ENCODE measurements around the gene SH3BP5L. TPM values are rescaled to one million over a fixed set of nuclear protein-coding genes. Genes with fewer than 3 reads are reported as not detected.

Gene SH3BP5L
- total RNA-seq, 4 donors from 2014 or later, result 23.5 to 41.2 (median 29.4) TPM

DNA sequence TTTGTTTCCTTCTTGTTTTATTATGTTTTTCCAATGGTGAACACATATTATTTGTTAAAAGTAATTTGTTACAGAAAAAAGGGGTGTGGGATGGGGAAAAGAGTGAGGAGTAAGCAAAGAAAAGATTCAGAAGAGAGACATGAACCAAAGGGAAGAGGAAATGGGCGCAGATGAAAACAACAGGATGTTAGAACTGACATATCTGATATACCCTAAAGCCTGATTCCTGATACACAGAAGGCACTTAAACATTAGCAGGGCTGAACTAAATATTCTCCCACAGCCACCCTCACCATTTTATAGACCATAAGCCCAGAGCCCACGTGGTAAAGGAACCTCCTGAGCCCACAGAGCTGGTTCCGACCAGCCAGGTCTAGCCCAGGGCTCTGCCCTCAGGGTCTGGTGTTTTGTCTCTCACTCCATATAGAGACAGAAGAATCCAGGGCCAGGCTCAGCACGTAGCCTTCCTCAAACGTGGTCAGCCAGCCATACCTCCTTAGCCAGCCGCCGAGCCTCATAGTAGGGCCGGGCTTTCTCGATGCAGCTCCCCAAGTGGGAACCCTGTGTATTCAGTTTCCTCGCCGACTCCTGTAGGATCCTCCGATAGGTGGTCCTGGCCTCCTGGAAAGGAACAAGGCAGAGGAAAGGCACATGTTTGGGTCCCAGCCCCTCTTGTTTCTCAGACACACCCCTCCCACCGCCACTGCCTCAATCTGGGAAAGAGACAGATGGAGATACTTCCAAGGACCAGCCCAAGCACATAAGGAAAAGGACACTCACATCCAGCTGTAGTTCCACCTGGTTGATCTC is 9.5 kb downstream of the SH3BP5L start:
- Histone ChIP-seq H3K4me1 (peaks cover 17% of the 10 kb centered on the region), H3K27me3 (no peaks in the 10 kb centered on the region), H3K36me3 (peaks cover 71% of the 10 kb centered on the region), H3K27ac (no peak overlapping the region), H3K4me3 (no peak overlapping the region), H3K9me3 (no peaks in the 10 kb centered on the region)
- TF ChIP-seq, protein P1, sequence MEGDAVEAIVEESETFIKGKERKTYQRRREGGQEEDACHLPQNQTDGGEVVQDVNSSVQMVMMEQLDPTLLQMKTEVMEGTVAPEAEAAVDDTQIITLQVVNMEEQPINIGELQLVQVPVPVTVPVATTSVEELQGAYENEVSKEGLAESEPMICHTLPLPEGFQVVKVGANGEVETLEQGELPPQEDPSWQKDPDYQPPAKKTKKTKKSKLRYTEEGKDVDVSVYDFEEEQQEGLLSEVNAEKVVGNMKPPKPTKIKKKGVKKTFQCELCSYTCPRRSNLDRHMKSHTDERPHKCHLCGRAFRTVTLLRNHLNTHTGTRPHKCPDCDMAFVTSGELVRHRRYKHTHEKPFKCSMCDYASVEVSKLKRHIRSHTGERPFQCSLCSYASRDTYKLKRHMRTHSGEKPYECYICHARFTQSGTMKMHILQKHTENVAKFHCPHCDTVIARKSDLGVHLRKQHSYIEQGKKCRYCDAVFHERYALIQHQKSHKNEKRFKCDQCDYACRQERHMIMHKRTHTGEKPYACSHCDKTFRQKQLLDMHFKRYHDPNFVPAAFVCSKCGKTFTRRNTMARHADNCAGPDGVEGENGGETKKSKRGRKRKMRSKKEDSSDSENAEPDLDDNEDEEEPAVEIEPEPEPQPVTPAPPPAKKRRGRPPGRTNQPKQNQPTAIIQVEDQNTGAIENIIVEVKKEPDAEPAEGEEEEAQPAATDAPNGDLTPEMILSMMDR (IDR thresholded peaks at IDR 0.05), result no peak
- TF ChIP-seq POLR2AphosphoS5 (IDR thresholded peaks at IDR 0.05) (no peak), EP300 (IDR thresholded peaks at IDR 0.05) (no peak), POLR2A (IDR thresholded peaks at IDR 0.05) (no peak)
- DNase-seq (ENCODE audit: low spot score in 2 of 2), result peak in 1 of 2 donors; percentile 60
- WGBS, result 89% methylated on average over 13 of the region's 13 CpGs

DNA sequence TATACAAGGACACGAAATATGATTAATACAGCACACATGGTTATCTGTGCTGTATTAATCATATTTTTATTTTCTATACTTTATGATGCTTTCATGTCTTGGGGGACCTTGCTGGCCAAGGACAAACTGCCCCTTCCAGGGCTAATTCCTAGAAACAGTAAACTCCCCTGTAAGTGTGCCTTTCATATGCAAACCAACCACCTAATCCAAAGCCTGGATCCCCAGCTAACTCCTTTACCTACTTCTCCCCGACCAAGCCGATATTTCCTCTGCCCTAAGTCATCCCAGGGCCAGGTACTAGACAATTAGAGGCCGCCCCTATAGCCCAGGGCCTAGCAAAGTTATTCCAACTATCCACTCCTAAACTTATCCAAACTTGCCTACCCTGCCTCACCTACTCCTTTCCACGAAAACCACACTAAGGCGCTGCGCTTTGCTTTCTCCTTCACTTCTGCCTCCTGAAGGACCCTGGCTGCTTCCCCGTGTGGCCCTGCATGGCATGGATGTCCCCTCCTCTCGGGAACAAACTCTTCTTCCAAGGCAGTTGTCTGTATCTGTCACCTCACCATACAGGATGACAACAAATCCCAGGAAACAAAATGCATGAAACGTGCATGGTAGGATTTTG is 10.2 kb downstream of the SH3BP5L start:
- H3K4me1 ChIP-seq, result peaks cover 19% of the 10 kb centered on the region
- H3K4me3 ChIP-seq, result no peak overlapping the region
- no peak overlapping the region for H3K27ac ChIP-seq
- WGBS, result 82% methylated on average over 10 of the region's 10 CpGs
- no peak for TF ChIP-seq POLR2A (IDR thresholded peaks at IDR 0.05)
- TF ChIP-seq, protein P1 (IDR thresholded peaks at IDR 0.05), result no peak
- no peak for TF ChIP-seq POLR2AphosphoS5 (IDR thresholded peaks at IDR 0.05)
- no peak for TF ChIP-seq EP300 (IDR thresholded peaks at IDR 0.05)
- H3K27me3 ChIP-seq, result no peaks in the 10 kb centered on the region
- no peaks in the 10 kb centered on the region for H3K9me3 ChIP-seq
- peak in 1 of 2 donors; percentile 79 for DNase-seq (ENCODE audit: low spot score in 2 of 2)
- H3K36me3 ChIP-seq, result peaks cover 65% of the 10 kb centered on the region

DNA sequence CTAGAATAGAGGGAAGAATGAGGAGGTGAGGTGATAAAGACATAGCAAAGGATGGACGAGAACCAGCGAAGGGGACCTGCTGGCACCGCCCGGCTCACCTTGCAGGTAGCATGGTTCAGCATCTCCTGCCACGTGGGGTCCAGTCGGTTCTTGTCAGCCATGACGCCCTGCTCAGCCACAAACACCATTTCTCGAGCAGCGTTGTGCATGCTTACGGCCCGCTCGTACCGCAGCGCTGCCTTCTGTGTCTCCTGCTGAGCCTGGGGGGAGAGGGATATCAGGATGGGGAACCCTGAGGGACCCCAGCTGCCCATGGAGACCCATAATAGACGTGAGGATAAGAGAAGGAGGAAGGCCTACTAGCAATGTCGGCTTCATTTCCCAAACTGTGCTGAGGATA is 11.4 kb downstream of the SH3BP5L start:
- peak in 1 of 2 donors; percentile 63 for DNase-seq (ENCODE audit: low spot score in 2 of 2)
- Histone ChIP-seq H3K36me3 (peaks cover 65% of the 10 kb centered on the region), H3K27me3 (no peaks in the 10 kb centered on the region), H3K27ac (no peak overlapping the region), H3K4me1 (peaks cover 22% of the 10 kb centered on the region), H3K4me3 (no peak overlapping the region), H3K9me3 (no peaks in the 10 kb centered on the region)
- TF ChIP-seq, protein P1 (IDR thresholded peaks at IDR 0.05), result no peak
- no peak for TF ChIP-seq POLR2AphosphoS5 (IDR thresholded peaks at IDR 0.05)
- no peak for TF ChIP-seq EP300 (IDR thresholded peaks at IDR 0.05)
- no peak for TF ChIP-seq POLR2A (IDR thresholded peaks at IDR 0.05)
- WGBS, result 91% methylated on average over 16 of the region's 16 CpGs

DNA sequence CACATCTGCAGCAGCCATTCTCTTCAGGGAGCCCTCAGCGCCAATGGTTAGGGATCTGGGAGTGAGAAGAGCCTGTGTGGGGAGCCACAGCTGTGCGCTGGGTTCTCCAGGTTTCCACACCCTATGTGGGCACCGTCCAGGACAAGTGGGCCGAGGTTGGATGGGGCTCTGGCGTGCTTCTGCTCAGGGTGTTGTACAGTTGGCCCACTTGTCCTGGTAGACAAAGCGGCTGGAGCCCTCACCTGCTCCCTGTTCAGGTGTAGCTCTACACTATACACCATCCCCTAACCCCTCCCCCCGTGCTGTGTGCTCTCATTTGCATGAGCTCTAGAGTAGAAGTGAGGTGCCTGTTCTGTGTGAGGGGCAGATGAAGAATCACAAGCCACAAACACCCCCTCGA is 12.2 kb downstream of the SH3BP5L start:
- H3K4me1 ChIP-seq, result peaks cover 20% of the 10 kb centered on the region
- peaks cover 65% of the 10 kb centered on the region for H3K36me3 ChIP-seq
- DNase-seq (ENCODE audit: low spot score in 2 of 2), result peak in 1 of 2 donors; percentile 69
- no peak overlapping the region for H3K27ac ChIP-seq
- TF ChIP-seq POLR2AphosphoS5 (IDR thresholded peaks at IDR 0.05) (no peak), POLR2A (IDR thresholded peaks at IDR 0.05) (no peak), EP300 (IDR thresholded peaks at IDR 0.05) (no peak)
- TF ChIP-seq, protein P1 (IDR thresholded peaks at IDR 0.05), result no peak
- no peak overlapping the region for H3K4me3 ChIP-seq
- H3K27me3 ChIP-seq, result no peaks in the 10 kb centered on the region
- no peaks in the 10 kb centered on the region for H3K9me3 ChIP-seq
- 93% methylated on average over 7 of the region's 8 CpGs for WGBS

Measured in suprapubic skin (tissue), 4 donors.